ENCODE measurements around the gene ALDH8A1. TPM values are rescaled to one million over a fixed set of nuclear protein-coding genes. Genes with fewer than 3 reads are reported as not detected.

Gene ALDH8A1
- total and polyA plus RNA-seq, 2 of the 8 experiments (the other 6 are each of a cell fraction or from before 2014, with no cell fraction given) = 0.08 to 0.28 TPM

DNA sequence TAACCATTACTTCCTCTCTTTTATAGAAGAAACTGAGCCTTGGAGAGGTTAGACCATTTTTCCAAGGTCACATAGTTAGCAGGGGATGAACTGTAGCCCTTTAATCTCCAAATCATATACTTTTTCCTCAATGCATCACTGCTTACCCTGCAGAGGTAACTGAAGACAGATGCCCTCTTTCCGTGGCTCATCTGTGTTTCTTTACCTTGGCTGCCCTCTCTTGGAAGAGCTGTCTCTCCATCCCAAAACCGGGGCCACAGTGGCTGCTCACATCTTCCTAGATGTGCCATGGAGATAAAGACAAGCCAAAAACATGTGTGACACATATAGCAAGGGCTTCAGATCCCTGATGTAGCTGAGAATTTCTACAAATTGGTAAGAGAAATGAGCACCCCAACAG lies 581 bp upstream of the ALDH8A1 start:
- no peak overlapping the region for H3K4me2 ChIP-seq (ENCODE audit: insufficient read depth in 1 of 2, low read depth in 2 of 2, low read length in 2 of 2)
- no peaks in the 10 kb centered on the region for H3K4me1 ChIP-seq (replicated peaks in 1 of 4; ENCODE audit: control insufficient read depth in 3 of 4, insufficient read depth in 4 of 4, low read length in 3 of 4)
- H3K9me3 ChIP-seq (ENCODE audit: insufficient read depth in 2 of 2, low read depth in 1 of 2, low read length in 1 of 2) = peaks cover 0 to 3% of the 10 kb centered on the region in 2 experiments; a peak in 1 of 4 replicates
- 92% methylated on average over 2 of the region's 2 CpGs; no CpG with 5 or more reads in 1 of the 2 experiments for WGBS, 2 experiments (ENCODE audit: extremely low coverage in 1 of 2, insufficient coverage in 1 of 2, insufficient read length in 1 of 2, insufficient replicate concordance in 2 of 2, low coverage in 1 of 2, low lambda C conversion rate in 2 of 2, missing lambda C conversion rate in 1 of 2)
- no peak overlapping the region for H3K4ac ChIP-seq (replicated peaks; ENCODE audit: insufficient read length, low read depth, low read length)
- no peak overlapping the region for H3K4me3 ChIP-seq (ENCODE audit: extremely low read depth in 1 of 4, insufficient read depth in 2 of 4, low read depth in 3 of 4, low read length in 4 of 4)
- H3K18ac ChIP-seq (ENCODE audit: extremely low read depth, low read length) = no peak overlapping the region
- H3K23me2 ChIP-seq (ENCODE audit: low read depth, low read length) = no peaks in the 10 kb centered on the region
- no peak overlapping the region for H3K14ac ChIP-seq (ENCODE audit: insufficient read length)
- no peak overlapping the region for H4K8ac ChIP-seq (ENCODE audit: extremely low read depth, insufficient read depth, low read length)
- no peaks in the 10 kb centered on the region for H3K79me2 ChIP-seq (ENCODE audit: control insufficient read depth in 1 of 2, insufficient read depth in 2 of 2, low read length in 2 of 2)
- H2BK20ac ChIP-seq (ENCODE audit: low read length) = no peak overlapping the region
- no peak overlapping the region for H2BK5ac ChIP-seq (ENCODE audit: low read depth, low read length)
- no peak overlapping the region for H3K9ac ChIP-seq (replicated peaks in 1 of 4; ENCODE audit: extremely low read depth in 1 of 4, low read depth in 3 of 4, low read length in 3 of 4)
- H2BK12ac ChIP-seq (ENCODE audit: low read depth, low read length) = no peak overlapping the region
- H2BK15ac ChIP-seq (ENCODE audit: low read length) = no peak overlapping the region
- H2BK120ac ChIP-seq (replicated peaks; ENCODE audit: low read depth, low read length) = no peak overlapping the region
- DNase-seq (ENCODE audit: low read depth in 1 of 2, low spot score in 2 of 2) (no peak), FAIRE-seq (no peak)
- no peak overlapping the region for H4K5ac ChIP-seq (ENCODE audit: insufficient read length, low read depth, low read length)
- no peaks in the 10 kb centered on the region for H4K20me1 ChIP-seq (replicated peaks in 1 of 2; ENCODE audit: control insufficient read depth in 1 of 2, insufficient read depth in 2 of 2, low read length in 2 of 2)
- no peak overlapping the region for H3K27ac ChIP-seq (ENCODE audit: low read depth, low read length)
- H3K79me1 ChIP-seq (ENCODE audit: low read depth, low read length) = no peaks in the 10 kb centered on the region
- H2AK5ac ChIP-seq (ENCODE audit: low read depth, low read length) = no peak overlapping the region
- TF ChIP-seq RAD21 (IDR thresholded peaks at IDR 0.05 in 1 of 2, conservative IDR thresholded peaks at IDR 0.05 in 1 of 2; ENCODE audit: low read depth in 2 of 2, low read length in 2 of 2) = peak in 1 of 2 experiments; percentile 31; a peak in 2 of 4 replicates
- TF ChIP-seq CTBP2 (IDR thresholded peaks at IDR 0.05; ENCODE audit: borderline replicate concordance, insufficient read depth, insufficient read length, low read length) = no peak
- no peaks in the 10 kb centered on the region for H3K27me3 ChIP-seq (replicated peaks in 1 of 4; ENCODE audit: control insufficient read depth in 3 of 4, extremely low read depth in 1 of 4, insufficient read depth in 3 of 4, low read length in 3 of 4)
- POLR2A ChIA-PET (ENCODE audit: partially characterized antibody) = no interaction called here
- CTCF ChIA-PET (ENCODE audit: partially characterized antibody) = interaction anchor here (0.5 to 5.6 kb wide), 6 partner anchors 9 to 643 kb away, joined by 3 to 35 read pairs (median 3); no protein-coding TSS in a partner anchor
- no peak overlapping the region for H4K91ac ChIP-seq (replicated peaks; ENCODE audit: insufficient read length, low read length)
- no peak overlapping the region for H3K56ac ChIP-seq (replicated peaks; ENCODE audit: insufficient read length, low read depth, low read length)
- no peaks in the 10 kb centered on the region for H3K36me3 ChIP-seq (ENCODE audit: control insufficient read depth in 2 of 4, insufficient read depth in 4 of 4, low read length in 3 of 4)
- H2AFZ ChIP-seq (ENCODE audit: low read length) = peak overlapping the region; percentile 63; the same call in 1 of the 2 replicates
- H3K23ac ChIP-seq (ENCODE audit: insufficient read length) = no peak overlapping the region
